ENCODE data around the gene ACRBP. TPM values are rescaled to one million over a fixed set of nuclear protein-coding genes. Genes with fewer than 3 reads are reported as not detected.

Gene ACRBP
- total RNA-seq, 1 donor from 2014 or later, result 0.47 TPM

- Mint-ChIP-seq H3K27me3 (no peaks in the 10 kb centered on the region), H3K36me3 (ENCODE audit: low read depth) (peaks cover 2% of the 10 kb centered on the region), H3K27ac (peak overlapping the region; percentile 14), H3K4me1 (peaks cover 34% of the 10 kb centered on the region), H3K9me3 (no peaks in the 10 kb centered on the region), H3K4me3 (no peak overlapping the region)
- intact Hi-C loops (cut with micrococcal nuclease), result loop anchor here (2.0 kb wide), 1 partner anchor 73 kb away; the partner anchor contains the start of gene ZNF384
- DNase-seq, result peak; percentile 56
Measured at GRCh38 chr12:6615802-6616201, 31.4 kb downstream of the ACRBP start.

GRCh38 chr12:6614513-6615172 lies 32.6 kb downstream of the ACRBP start:
- intact Hi-C loops (cut with micrococcal nuclease), result no loop called here
- H3K36me3 Mint-ChIP-seq (ENCODE audit: low read depth), result peaks cover 2% of the 10 kb centered on the region
- H3K4me3 Mint-ChIP-seq, result no peak overlapping the region
- H3K9me3 Mint-ChIP-seq, result no peaks in the 10 kb centered on the region
- H3K27me3 Mint-ChIP-seq, result no peaks in the 10 kb centered on the region
- H3K27ac Mint-ChIP-seq, result peak overlapping the region; percentile 40
- no peak for DNase-seq
- peaks cover 34% of the 10 kb centered on the region for H3K4me1 Mint-ChIP-seq

- Mint-ChIP-seq H3K9me3 (no peaks in the 10 kb centered on the region), H3K27ac (peak overlapping the region; percentile 39), H3K4me1 (peaks cover 34% of the 10 kb centered on the region)
Measured at GRCh38 chr12:6613776-6614512, 33.3 kb downstream of the ACRBP start.

DNA sequence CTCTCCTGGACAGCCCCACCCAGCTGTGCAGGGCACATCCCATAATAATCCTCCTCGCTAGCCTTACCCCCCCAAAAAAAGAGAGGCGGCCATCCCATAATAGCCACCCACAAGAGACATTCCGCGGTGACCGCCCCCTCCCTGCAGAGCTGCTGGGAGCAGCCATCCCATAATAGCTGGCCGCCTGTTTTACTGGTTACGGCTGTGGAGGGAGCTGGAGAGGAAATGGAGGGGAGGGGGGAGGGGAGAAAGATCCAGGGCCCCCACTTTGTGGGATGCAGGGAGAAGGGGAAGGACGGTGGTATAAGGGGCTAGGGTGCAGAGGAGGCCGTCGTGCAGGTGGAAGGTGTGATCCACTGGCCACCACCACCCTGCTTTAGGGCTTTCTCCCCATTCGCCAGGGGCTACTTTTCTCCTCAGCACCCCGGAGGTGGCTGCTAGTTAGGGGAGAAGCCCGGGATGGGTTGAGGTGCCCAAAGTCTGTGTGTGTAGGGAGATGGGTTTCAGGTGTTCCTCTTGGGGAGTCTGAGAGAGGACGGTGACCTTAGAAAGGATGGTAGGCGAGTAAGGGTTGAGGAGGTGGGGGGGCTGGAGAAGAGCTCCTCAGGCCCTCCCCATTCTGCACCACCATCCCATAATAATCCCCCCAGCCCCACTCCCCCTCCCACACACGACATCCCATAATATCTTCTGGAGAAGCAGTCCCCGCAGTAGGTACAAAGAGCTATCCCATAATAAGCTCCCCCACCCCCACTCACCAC lies 34.0 kb downstream of the ACRBP start:
- Mint-ChIP-seq H3K27me3 (no peaks in the 10 kb centered on the region), H3K4me1 (peaks cover 34% of the 10 kb centered on the region), H3K27ac (peak overlapping the region; percentile 52), H3K9me3 (no peaks in the 10 kb centered on the region), H3K4me3 (peak overlapping the region; percentile 20), H3K36me3 (ENCODE audit: low read depth) (no peaks in the 10 kb centered on the region)
- DNase-seq, result peak; percentile 79
- intact Hi-C loops (cut with micrococcal nuclease), result no loop called here

More at GRCh38 chr12:6613776-6614512, 33.3 kb downstream of the ACRBP start:
- intact Hi-C loops (cut with micrococcal nuclease), result no loop called here
- no peaks in the 10 kb centered on the region for H3K27me3 Mint-ChIP-seq
- no peaks in the 10 kb centered on the region for H3K36me3 Mint-ChIP-seq (ENCODE audit: low read depth)
- peak; percentile 69 for DNase-seq
- H3K4me3 Mint-ChIP-seq, result no peak overlapping the region

- Mint-ChIP-seq H3K27ac (peak overlapping the region; percentile 61), H3K9me3 (no peaks in the 10 kb centered on the region), H3K27me3 (no peaks in the 10 kb centered on the region), H3K4me3 (peak overlapping the region; percentile 33), H3K36me3 (ENCODE audit: low read depth) (no peaks in the 10 kb centered on the region), H3K4me1 (peaks cover 32% of the 10 kb centered on the region)
- intact Hi-C loops (cut with micrococcal nuclease), result no loop called here
- DNase-seq, result peak; percentile 60
Measured at GRCh38 chr12:6612652-6613014, 34.6 kb downstream of the ACRBP start.

- no peaks in the 10 kb centered on the region for H3K36me3 Mint-ChIP-seq (ENCODE audit: low read depth)
- no peaks in the 10 kb centered on the region for H3K9me3 Mint-ChIP-seq
- DNase-seq, result peak; percentile 75
- no peaks in the 10 kb centered on the region for H3K27me3 Mint-ChIP-seq
- H3K27ac Mint-ChIP-seq, result peak overlapping the region; percentile 61
- intact Hi-C loops (cut with micrococcal nuclease), result no loop called here
- peak overlapping the region; percentile 33 for H3K4me3 Mint-ChIP-seq
- H3K4me1 Mint-ChIP-seq, result peaks cover 32% of the 10 kb centered on the region
Measured at GRCh38 chr12:6612247-6612646, 35.0 kb downstream of the ACRBP start.

- Mint-ChIP-seq H3K27ac (no peak overlapping the region), H3K4me3 (no peak overlapping the region), H3K9me3 (no peaks in the 10 kb centered on the region), H3K4me1 (peaks cover 42% of the 10 kb centered on the region), H3K27me3 (no peaks in the 10 kb centered on the region), H3K36me3 (ENCODE audit: low read depth) (peaks cover 16% of the 10 kb centered on the region)
- peak; percentile 77 for DNase-seq
- intact Hi-C loops (cut with micrococcal nuclease), result loop anchor here (1.0 to 5.0 kb wide), 3 partner anchors 81 to 264 kb away; partner anchors contain the start of genes CD4, SPSB2 and ZNF384
Measured at GRCh38 chr12:6608592-6609281, 38.5 kb downstream of the ACRBP start.

DNA sequence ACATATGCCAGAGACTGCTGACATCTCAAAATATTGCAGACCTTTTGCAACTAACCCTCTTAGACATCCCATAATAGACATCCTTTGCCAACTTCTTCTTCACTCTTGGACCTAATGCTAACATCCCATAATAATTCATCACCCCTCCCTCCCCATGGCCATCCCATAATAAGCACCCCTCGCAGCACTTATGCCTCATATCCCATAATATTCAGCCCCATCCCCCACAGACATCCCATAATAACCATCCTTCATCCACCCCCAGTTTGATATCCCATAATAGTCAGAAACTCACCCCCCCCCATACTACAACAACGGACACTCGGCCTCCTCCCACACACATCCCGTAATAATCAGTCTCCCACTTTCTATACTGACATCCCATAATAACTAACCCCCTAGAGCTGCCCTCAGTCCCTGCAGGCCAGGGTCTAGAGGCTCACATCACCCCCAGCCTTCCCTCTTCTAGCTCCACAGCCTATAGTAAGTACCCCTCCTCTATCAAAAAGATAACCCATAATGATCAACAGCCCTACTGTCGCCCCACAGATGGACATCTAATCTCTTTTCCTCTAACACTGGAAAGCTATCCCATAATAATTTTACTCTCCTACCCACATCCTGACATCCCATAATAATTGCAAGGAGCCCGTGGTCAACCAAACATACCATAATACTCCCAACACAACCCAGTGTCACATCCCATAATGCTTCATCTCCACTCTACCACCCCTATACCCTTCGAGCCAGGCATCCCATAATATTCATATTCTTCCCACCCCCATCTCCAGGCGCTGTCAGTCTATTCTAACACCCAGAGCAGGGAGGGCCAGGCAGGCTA lies 39.3 kb downstream of the ACRBP start:
- Mint-ChIP-seq H3K4me1 (peaks cover 45% of the 10 kb centered on the region), H3K9me3 (no peaks in the 10 kb centered on the region), H3K27ac (no peak overlapping the region), H3K4me3 (no peak overlapping the region), H3K27me3 (no peaks in the 10 kb centered on the region), H3K36me3 (ENCODE audit: low read depth) (peaks cover 23% of the 10 kb centered on the region)
- DNase-seq, result peak; percentile 89
- intact Hi-C loops (cut with micrococcal nuclease), result loop anchor here (1.0 to 5.0 kb wide), 7 partner anchors 39 to 264 kb away; partner anchors contain the start of genes CD4, GAPDH, ING4 and NOP2

DNA sequence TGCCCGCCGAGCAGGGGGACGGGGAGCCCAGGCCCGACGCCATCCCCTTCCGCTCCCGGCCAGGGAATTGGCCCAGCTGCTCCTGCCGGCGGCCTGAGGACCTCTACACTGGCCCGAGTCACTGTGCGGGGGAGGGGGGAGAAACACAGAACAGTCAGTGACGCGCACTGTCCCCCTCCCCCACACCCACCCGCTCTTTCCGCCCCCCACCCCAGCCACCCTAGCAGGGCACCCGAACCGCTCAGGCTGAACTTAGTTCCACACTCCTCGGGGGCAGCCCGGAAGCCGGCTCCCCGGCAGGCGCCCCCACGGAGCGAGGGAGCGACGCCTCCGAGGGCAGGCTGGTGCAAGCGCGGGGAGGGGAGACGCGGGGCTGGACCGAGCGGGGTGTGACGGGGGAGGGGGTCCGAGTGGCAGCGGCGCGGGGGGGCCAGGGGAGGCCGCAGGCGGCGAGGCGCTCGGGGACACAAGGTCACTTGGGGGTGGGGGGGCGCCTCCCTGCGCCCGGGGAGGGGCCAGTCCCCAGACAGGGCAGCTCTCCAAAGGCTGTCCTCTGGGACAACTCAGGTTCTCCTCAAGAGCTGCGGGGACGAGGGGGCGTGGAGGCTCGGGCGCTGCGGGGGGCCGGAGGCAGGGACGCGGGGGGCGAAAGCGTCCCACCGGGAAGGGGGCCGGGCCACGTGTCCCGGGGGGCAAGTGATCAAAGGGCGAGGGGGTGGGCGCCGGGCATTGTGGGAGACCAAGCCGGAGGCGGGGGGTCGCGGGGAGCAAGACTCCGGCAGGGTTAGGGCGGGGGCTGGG lies 40.7 kb downstream of the ACRBP start:
- H3K27ac Mint-ChIP-seq, result peak overlapping the region; percentile 79
- peaks cover 37% of the 10 kb centered on the region for H3K36me3 Mint-ChIP-seq (ENCODE audit: low read depth)
- peaks cover 45% of the 10 kb centered on the region for H3K4me1 Mint-ChIP-seq
- intact Hi-C loops (cut with micrococcal nuclease), result loop anchor here (1.0 to 5.0 kb wide), 6 partner anchors 38 to 266 kb away; partner anchors contain the start of genes CD4, GAPDH, ING4 and NOP2
- no peaks in the 10 kb centered on the region for H3K27me3 Mint-ChIP-seq
- no peak overlapping the region for H3K4me3 Mint-ChIP-seq
- no peaks in the 10 kb centered on the region for H3K9me3 Mint-ChIP-seq
- peak; percentile 85 for DNase-seq

DNA sequence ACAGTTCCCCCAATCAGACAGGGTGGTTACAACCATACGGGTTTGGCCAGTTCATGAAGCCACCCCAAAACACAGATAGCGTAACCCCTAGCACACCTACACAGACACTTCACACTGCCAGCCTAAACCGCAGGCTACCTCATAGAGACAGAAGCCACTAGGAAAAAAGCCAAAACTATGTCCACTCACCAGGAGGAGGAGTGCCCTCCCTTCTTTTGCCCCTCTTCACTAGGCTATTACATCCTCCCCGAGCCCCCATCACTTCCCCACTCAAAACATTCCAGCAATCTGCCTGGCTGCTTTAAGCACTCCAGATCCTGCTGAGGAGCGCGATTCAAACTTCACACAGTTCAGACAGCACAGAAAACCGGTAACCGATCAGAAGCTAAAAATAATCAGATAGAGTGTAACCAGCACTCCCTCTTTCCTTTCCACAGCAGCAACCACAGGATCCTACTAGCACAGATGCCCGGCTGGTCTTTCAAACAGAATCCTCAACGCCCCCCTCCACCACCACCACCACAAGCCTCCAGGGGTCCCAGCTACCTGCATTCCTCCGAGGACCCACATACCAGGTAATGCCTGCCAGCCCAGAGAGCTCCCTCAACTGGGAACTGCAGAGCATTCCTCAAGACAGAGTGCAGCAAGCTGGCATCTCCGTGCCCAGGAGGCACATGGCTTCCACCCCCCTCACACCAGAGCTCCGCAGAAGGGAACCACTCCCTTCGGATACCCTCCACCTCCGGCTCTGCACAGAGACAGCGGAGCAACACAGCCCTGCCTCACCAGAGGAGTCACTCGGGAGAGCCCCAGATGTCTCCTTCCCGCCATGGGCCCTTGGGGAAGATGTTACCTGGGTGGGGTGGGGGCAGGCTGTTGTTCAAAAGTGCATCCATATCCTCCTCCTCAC lies 41.6 kb downstream of the ACRBP start:
- Mint-ChIP-seq H3K27me3 (no peaks in the 10 kb centered on the region), H3K36me3 (ENCODE audit: low read depth) (peaks cover 44% of the 10 kb centered on the region), H3K4me3 (no peak overlapping the region), H3K9me3 (no peaks in the 10 kb centered on the region), H3K4me1 (peaks cover 41% of the 10 kb centered on the region), H3K27ac (peak overlapping the region; percentile 79)
- peak; percentile 76 for DNase-seq
- intact Hi-C loops (cut with micrococcal nuclease), result loop anchor here (2.0 to 5.0 kb wide), 5 partner anchors 37 to 267 kb away; partner anchors contain the start of genes CD4, GAPDH, NOP2 and SPSB2

DNA sequence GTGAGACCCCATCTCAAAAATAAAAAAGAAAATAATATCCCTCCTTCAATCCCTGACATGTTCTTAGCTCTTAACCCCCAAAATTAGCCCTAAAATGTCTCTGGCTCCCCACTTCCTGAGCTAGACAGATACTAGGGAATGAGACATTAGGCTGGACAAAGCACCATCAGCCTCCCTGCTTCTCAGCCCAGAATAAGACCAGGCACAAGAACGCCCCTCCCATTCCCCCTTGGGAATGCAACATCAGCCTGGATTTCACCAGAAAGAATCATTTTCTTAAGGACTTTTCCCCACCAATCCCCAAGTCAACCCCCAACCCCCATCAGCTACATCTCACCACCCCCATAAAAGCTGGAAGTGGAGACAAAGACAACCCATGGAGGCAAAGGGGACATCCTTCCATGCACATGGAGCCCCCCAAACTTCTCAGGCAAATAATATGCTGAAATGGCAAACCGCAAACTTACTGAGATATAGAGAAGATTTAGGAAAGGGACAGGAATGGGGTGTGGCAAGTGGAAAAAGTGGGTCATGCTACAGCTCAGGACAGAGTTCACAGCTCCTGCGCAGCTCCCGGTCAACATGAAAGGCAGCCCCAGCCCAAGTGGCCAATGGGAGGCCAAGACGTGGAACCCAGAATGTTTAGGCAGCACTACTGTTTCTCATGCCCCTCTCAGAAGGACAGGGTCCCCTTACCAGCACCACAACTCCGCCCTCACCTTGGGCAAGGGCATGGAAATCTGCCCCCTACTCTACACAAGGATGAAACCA lies 42.8 kb downstream of the ACRBP start:
- H3K27me3 Mint-ChIP-seq, result no peaks in the 10 kb centered on the region
- intact Hi-C loops (cut with micrococcal nuclease), result loop anchor here (5.0 kb wide), 2 partner anchors 183 to 268 kb away; partner anchors contain the start of genes CD4 and SPSB2
- H3K9me3 Mint-ChIP-seq, result no peaks in the 10 kb centered on the region
- H3K27ac Mint-ChIP-seq, result peak overlapping the region; percentile 79
- no peak for DNase-seq
- H3K36me3 Mint-ChIP-seq (ENCODE audit: low read depth), result peaks cover 56% of the 10 kb centered on the region
- peaks cover 44% of the 10 kb centered on the region for H3K4me1 Mint-ChIP-seq
- H3K4me3 Mint-ChIP-seq, result no peak overlapping the region
